HG03025 (cell line): ENCODE results near the gene MFAP2.

Experiments
- ATAC-seq: cut with Tn5 transposase; IDR thresholded peaks from one replicate; pipeline ENCODE4 v1.9.1; 2021; ENCODE audit warnings: mild to moderate bottlenecking, moderate library complexity; ENCODE audit not compliant: unreplicated experiment, low FRiP score

The MFAP2 gene

DNA sequence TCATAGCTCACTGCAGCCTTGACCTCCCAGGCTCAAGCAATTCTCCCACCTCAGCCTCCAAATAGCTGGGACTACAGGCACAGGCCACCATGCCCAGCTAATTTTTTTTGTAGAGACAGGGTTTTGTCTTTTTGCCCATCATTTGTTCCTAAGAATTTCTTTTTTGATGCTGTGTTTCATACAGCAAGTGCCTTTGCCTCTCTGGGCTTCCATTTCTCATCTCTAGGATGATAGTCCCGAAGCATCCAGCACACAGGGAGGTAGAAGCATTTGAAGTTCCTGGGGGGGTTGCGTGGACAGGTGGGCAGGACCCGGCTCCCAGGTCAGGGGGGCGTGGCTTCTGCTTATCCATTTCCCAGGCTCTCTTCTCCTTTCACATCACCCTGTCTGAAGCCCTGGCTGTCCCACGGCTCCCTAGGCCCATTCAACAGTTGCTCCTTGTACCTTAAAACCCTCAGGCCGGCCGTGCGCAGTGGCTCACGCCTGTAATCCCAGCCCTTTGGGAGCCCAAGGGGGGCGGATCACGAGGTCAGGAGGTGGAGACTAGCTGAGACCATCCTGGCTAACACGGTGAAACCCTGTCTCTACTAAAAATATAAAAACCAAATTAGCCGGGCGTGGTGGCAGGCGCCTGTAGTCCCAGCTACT lies 27.9 kb upstream of the MFAP2 start:
- no peak for ATAC-seq

DNA sequence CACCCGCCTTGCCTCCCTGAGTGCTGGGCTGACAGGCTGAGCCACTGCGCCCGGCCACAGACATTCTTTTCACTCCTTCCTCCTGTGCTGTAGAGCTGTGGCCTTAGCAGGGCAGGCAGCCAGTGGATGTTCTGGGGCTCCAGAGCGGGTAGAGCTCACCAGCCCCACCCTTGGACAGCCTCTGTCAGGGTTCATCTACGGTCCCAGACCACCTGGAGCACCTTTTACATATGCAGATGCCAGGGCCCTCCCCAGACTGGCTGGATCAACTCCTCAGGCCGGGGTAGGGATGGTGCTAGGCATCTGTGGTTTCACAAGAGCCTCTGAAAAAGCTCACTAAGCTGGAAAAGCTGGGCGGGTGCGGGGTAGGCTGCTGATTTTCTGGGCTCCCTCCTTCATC lies 26.7 kb upstream of the MFAP2 start:
- no peak for ATAC-seq

DNA sequence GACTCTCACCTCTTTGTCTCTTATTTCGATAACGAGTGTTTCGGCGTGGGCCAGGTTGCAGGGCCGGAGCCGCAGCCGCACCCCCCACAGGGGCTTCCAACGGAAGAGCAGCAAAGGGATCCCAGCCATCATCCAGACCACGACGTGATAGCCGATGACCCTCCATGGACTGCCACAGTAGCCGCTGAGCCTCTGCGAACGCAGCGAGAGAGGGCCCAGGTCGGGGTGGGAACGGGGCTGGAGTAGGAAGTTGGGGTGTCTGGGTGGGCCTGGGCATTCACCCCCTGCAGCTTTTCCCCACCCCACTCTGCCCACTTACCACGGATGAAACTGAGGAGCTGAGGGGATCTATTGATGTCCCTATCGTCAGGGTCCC lies 24.9 kb upstream of the MFAP2 start:
- ATAC-seq, result no peak

DNA sequence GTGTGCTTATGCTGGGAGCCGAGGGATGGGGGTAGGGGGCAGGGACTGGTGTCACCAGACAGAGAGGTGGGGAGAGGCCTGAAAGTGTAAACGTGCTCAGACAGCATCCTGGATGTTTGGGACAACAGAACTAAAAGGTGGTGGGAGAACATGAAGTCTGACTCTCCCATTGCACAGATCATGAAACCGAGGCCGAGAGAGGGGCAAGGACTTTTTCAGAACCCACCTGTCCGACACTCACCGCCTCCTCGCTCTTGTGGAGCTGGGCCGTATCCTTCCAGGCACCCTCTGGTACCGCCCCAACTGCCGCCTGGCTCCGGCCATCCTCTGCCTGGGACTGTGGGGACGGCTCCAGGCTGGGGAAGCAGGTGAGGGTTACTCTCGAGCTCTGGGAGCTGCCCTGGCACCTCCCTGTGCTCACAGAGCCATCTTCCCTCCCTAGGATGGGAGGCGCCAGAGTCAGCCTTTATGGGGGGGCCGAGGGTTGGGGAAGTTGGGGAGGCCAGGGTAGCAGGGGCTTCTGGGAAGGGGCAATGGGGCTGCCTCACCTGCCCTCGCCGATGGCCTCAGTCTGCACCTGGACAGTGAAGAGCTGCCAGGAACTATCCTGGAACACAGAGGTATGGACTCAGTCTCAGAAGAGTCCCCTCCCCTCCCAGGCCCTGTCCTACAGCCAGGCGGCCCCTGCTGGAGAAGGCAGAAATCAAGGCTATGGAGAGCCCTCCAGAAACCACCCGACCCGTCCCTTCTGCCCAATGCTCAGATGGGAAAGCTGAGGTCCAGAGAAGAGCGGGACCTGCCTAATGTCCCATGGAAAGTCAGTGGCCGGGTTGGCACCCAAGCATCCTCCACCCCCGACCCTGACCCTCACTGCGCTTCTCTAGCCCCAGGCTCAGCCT lies 24.3 kb upstream of the MFAP2 start:
- no peak for ATAC-seq

DNA sequence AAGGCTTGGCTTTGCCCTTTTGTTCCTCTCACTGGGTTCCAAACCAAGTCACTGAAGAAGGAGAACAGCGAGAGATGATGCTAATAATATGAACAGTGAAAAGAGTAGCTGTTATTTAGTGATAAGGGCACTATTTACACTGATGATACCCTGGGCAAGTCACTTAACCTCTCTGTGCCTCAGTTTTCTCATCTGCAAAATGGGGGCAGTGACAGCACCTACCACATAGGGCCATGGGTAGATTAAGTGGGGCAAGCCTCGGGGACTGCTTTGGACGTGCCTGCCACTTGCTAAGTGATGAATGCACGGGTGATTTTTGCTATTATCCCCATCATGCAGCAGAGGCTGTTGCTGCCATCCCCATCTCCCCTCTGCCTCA lies 22.1 kb upstream of the MFAP2 start:
- no peak for ATAC-seq

DNA sequence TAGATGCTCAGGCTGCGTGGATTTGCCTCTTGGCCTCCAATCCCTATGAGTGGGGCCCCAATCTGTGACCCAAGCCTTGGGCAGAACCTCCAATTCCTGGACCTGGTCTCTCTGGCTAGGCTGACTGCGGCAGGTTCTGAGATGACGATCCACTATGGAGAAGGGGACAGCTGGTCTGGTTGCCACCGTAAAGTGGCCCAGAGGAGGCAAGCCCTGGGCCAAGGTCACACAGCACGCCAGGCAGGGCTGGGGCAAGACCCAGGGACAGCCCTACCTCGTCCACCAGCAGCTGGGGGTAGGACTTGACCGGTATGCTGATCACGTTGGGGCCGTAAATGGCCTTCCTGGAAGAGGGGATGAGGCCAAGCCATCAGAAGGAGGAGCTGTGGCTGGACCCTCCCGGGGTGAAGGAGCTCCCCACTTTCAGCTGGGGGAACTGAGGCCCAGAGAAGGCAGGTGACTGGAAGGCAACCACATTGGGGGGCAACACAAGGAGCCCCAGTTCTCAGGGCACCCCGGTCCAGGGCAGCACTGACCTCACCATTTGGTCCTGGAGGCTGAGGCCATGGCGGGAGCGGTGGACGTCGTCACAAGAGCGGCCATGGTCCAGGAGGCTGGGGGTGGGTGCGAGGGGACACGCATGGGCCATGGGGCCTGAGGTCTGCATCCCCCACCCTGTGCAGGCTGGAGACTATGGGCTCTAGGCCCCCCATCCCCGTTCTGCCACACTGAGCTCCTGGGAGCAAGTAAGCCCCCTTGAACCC lies 21.5 kb upstream of the MFAP2 start:
- no peak for ATAC-seq

DNA sequence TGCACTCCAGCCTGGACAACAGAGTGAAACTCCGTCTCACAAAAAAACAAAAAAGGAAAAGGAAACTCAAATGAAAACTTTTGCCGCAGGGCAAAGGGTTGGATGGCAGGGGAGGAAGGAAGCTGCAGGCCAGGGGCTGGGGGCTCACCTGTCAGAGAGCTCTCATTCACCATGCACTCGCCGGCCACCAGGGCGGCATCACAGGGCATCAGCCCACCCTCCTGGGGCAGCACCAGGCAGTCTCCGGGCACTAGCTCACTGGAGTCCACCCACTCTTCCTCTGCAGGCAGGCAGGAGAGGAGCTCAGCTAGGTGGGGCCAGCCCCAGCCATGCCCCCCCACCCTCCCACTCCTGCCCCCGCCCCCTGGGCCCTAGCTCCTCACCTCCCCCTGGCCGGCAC lies 19.4 kb upstream of the MFAP2 start:
- ATAC-seq, result no peak

DNA sequence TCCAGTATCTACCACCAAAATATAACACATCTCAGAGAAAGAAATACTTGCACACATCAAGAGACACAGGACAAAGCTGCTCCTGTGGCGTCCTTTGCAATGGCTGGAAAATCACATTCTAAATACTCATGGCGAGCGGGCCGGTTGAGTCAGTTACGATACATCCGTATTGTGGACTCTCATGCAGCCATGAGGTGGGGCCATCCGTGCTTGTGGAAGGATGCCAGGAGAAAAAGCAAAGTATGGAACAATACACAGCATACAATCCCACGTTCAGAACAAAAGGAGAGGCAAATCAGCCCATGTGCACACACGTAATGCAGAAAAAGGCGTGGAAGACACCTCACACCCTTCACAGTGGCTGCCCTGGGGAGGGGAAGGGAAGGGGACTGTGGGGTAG lies 18.2 kb upstream of the MFAP2 start:
- no peak for ATAC-seq

DNA sequence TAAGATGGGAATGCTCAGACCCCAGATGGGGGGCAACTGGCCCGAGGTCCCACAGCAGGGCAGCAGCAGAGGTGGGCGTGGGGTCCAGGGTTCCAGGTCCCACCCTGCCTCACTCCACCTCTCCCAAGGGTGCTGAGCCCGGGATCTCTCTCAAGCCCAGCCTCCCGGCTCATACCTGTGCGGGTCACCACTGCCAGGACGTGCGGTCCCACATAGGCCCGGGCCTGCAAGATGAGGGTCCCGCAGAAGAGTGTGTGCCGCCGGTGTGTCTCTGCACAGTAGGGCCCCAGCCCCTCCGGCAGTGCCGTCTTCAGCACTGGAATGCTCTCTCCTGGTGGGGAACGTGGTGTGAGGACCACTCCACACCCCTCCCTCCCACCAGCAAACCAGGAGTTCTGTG lies 16.4 kb upstream of the MFAP2 start:
- no peak for ATAC-seq

DNA sequence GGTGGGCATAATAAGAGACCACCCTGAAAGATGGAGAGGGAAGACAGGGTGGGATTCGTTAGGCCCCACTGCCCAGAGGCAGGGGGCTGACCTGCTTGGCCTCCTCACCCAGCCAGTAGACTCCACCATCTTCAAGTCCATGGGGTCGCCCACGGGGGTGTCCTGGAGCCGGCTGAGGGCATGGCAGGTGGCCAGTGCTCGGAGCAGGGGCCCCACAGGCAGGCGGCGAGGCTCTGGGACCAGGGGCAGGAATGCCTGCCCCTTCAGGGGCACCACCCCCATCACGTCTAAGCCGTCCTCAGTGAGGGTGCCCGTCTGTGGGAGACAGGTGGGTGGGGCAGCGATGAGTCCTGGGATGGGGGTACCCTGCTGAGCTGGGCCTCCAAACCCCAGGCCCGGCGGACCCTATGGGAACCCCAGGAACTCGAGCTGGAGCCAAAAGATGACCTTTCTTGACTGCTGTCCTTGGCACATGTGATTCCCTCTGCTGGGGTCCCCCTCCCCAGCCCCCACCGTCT lies 13.2 kb upstream of the MFAP2 start:
- no peak for ATAC-seq

DNA sequence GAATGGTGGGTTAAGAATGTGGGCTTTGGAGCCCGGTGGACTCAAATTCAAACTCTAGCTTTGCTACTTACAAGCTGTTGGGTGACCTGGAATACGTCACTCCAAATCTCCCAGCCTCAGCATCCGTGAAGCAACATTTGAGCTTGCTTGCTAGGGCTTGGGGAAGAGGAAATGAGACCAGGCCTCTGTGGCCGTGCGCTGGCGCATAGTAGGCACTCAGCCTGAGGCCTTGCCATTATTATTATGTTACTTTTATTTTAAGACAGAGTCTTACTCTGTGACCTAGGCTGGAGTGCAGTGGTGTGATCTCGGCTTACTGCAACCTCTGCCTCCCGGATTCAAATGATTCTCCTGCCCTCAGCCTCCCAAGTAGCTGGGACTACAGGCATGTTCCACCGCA lies 12.3 kb upstream of the MFAP2 start:
- no peak for ATAC-seq

DNA sequence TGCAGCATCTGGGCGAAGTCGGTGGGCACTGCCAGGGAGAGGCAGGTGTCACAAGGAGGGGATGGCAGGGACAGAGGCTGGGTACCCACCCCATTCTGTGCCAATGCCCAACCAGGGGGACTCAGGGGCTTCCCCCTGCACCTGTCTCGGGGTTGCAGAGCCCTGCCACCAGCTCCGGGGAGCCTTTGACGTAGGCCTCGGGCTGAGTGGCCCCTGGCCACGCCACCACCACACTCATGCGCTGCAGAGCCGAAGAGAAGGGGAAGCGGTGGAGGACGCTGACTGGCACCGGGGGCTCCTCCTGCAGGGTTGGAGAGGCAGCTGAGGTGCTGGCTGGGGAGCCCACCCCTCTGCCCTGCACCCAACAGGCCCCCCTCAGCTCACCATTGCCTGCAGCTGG lies 11.7 kb upstream of the MFAP2 start:
- ATAC-seq, result no peak

DNA sequence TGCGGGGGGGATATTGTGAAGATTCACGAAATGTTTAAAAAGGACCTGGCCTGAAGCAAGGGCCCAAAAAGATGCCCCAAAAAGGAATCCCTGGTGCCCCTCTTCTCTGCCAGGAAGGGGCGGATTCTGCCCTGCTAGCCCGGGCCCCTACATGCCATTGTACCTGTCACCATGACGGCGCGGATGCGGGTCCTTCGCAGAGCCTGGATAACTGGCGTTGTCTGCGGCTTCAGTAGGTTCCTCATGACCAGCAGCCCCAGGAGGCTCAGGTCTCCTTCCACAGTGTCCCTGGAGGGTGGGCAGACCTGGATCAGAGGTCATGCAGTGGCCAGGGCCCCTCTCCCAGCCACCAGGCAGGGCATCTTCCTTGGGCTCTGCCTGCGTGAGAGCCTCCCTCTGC lies 11.2 kb upstream of the MFAP2 start:
- ATAC-seq, result no peak

DNA sequence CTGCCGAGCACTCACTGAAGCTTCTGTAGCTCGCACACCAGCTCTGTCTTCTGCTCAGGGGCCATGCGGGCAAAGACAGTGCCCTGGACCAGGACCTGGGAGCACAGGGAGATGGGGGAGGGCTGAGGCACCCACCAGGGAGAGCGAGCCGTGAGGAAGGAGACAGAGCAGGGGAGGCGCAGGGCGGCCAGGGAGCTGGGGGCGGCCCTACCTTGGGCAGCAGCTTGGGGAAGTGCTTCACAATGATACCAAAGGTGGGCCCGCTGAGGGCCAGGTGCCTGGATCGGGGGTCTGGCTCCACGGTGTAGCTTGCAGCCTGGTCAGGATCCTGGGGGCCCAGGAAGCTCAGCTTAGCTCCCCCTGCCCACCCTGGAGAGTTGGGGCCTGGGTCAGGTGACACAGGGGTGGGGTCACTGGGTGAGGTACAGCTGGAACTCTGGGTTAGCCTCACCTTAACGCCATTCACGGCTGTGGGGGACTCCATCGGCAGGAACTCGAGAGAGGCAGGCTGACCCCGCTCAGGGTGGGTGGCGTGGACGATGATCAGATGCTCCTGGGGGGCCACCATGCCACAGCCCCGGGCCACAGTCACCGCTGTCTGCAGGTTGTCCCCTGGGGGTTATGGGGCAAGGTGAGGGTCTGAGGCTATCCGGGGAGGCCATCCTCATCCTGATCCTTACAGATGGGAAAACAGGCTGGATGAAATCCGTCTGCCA lies 9.4 kb upstream of the MFAP2 start:
- ATAC-seq, result no peak

DNA sequence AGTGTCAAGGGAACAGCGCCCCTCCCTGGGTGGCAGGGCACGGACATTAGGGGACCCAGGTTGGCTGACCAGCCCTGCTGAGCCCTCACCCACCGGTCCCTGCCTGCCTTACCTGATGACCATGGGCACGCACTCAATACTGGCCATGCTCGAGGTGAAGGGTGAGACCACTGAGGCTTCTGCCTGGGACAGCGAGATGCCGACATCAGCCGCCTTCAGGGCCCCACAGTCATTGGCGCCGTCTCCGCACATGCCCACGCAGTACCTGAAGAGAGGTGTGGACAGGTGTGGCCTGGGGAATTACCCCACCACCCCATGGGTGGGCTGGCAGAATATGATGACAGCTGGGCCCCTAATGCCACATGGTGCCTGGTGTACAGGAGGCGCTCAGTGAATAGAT lies 7.8 kb upstream of the MFAP2 start:
- ATAC-seq, result no peak

DNA sequence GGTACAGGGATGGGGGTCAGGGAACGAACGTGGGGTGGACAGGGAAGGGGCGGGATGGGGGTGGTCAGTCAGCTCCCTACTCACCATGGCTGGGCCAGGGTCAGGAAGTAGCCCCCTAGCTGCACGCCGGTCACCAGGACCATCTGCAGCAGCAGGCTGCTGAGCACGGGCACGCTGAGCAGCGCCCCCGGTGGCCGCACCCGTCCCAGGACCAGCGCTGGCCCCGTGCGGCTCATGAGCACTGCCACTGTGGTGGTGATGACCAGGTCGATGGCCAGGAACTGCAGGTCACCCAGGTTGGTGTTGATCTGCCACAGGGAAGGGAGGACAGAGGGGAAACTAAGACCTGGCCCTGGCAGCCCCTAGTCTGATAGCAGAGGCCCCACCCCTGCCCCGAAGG lies 6.5 kb upstream of the MFAP2 start:
- no peak for ATAC-seq

DNA sequence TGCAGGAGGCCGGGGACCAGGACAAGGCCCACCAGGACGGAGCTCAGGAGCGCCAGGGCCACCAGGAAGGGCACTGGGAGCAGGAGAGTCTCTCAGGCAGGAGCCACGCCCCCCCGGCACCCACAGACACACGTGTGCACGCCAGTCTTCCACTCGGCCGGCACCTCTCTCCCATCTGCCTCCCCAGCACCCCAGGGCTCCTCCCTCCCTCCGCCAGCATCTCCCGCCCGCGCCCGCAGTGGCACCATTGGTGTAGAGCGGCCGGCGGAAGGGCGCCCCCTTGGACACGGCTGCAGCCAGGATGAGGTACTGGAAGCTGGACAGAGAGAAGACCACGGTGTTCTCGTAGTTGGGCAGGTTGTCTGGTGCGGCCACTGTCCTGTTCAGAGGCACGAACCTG lies 6.1 kb upstream of the MFAP2 start:
- no peak for ATAC-seq

DNA sequence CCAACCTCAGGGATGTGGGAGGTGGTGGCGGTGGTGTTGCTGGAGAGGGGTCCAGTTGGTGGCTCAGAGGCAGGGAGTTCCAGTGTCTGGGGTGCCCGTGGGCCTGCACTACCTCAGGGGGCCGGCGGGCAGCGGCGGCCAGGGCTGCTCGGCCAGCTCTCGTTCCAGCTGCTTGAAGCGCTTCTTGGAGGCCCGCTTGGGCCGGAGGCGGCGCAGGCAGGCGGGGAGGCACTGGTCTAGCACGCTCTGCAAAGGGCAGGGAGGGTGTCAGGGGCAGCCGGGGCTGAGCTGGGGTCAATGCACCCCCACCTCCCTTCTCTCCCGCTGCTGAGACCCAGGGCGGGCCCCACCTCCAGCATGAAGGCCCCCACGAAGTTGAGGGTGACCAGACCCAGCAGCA lies 5.7 kb upstream of the MFAP2 start:
- ATAC-seq, result no peak

DNA sequence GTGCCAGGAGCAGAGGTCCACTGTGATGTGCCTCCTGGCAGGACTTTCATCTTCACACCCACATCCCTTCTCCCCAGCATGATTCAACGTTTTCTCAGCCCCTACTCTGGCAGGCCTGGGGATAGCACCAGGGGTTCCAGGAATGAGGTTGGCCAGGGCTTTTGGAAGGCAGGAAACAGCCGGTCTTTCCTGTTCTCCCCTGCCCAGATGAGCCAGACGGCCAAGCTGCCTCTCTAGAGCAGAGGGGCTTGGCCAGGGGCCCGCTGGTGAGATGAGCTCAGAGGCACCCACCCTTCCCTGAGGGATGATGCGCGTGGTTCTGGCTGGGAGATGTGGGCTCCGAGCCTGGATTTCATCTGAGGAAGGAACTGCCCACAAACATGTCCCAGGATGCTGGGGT lies 4.3 kb upstream of the MFAP2 start:
- no peak for ATAC-seq

DNA sequence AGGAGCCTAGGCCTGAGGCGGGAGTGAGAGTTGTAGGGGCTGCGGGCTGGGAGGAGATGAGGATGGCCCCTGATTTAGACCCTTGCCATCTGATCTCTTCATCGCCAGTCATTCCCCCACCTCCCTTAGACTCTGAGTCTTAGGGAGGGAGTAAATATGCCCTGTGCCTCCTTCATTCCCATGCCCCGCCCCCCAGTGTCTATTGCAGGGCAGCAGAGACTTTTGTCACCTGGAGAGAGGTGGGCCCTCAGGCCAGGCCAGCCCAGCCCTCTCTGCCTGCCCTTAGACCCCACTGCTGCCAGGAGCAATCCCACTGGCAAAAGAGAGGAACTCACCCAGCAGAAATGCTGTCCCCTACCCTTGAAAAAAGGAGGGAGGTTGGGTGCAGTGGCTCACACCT lies 3.2 kb upstream of the MFAP2 start:
- no peak for ATAC-seq

DNA sequence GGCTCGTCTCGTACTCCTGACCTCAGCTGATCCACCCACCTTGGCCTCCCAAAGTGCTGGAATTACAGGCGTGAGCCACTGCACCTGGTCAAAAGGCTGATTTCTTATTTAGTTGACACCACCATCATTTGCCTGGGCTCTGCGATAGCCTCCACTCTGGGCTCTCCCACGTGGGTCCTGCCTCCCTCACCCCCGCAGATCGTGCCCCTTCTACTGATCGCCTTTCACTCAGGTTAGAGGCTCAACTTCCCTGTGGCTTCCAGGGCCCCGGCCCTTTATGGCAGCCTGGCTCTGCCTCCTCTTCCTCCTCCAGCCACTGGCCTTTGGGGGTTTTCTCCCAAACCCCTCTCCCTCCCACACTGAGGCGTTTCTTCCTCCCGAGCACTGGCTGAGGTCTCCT lies 2.5 kb upstream of the MFAP2 start:
- no peak for ATAC-seq
